Hematopoietic multipotent progenitor cell (in vitro differentiated cells): ENCODE data around the gene RNF8. TPM values are rescaled to one million over a fixed set of nuclear protein-coding genes. Genes with fewer than 3 reads are reported as not detected.
"Not testable (repeated sequence)": the region's sequence is repeated elsewhere in the genome, so short reads cannot be mapped to it uniquely, and the experiment has no call there.

Experiments used
- DNase-seq, 3 donors: peaks; one replicate each; pipeline ENCODE4 v3.0.0-alpha.2; 2011 to 2015; ENCODE audit warnings: low read depth in 2 of 3, low spot score in 2 of 3
- total RNA-seq: library from RNA; depleted of rRNA; stranded (reverse); fragments of >200 nt; gene quantifications from one replicate; pipeline ENCODE4 v1.2.3, GENCODE V29; 2012

RNF8 gene
- 16.4 TPM for total RNA-seq

- DNase-seq, result peak; percentile 50 to 90 (median 89)
These were observed at the start of gene RNF8 for GRCh38 chr6:37353761-37354525. TSS of gene RNF8 (plus strand) at chr6:37353983. CDS start at chr6:37354165, 182 bp downstream.

GRCh38 chr6:37304766-37305165, 49.0 kb upstream of the RNF8 start:
- no peak for DNase-seq

GRCh38 chr6:37305841-37306425, 47.9 kb upstream of the RNF8 start:
- DNase-seq, result no peak

GRCh38 chr6:37306624-37307222, 47.1 kb upstream of the RNF8 start:
- no peak for DNase-seq

- DNase-seq, result not testable (repeated sequence)
These were observed 46.3 kb upstream of the RNF8 start for GRCh38 chr6:37307484-37307883.

- DNase-seq, result no peak
These were observed 45.5 kb upstream of the RNF8 start for GRCh38 chr6:37308069-37308815.

GRCh38 chr6:37309046-37309445, 44.7 kb upstream of the RNF8 start:
- DNase-seq, result no peak

- DNase-seq, result no peak
These were observed 44.1 kb upstream of the RNF8 start for GRCh38 chr6:37309692-37310091.

GRCh38 chr6:37310966-37311365, 42.8 kb upstream of the RNF8 start:
- DNase-seq, result no peak

- peak in 1 of 3 donors; percentile 21 for DNase-seq
These were observed 41.9 kb upstream of the RNF8 start for GRCh38 chr6:37311741-37312473.

GRCh38 chr6:37313723-37314486, 39.9 kb upstream of the RNF8 start:
- no peak for DNase-seq

- DNase-seq, result peak in 2 of 3 donors; percentile 94 to 98
These were observed 39.2 kb upstream of the RNF8 start for GRCh38 chr6:37314487-37315156.

- DNase-seq, result no peak
These were observed 38.6 kb upstream of the RNF8 start for GRCh38 chr6:37315157-37315515.

- DNase-seq, result no peak
These were observed 37.7 kb upstream of the RNF8 start for GRCh38 chr6:37316071-37316470.

GRCh38 chr6:37317312-37318038, 36.3 kb upstream of the RNF8 start:
- no peak for DNase-seq

GRCh38 chr6:37319156-37319555, 34.6 kb upstream of the RNF8 start:
- DNase-seq, result no peak

- DNase-seq, result peak in 1 of 3 donors; percentile 49
These were observed 33.8 kb upstream of the RNF8 start for GRCh38 chr6:37319856-37320480.

- DNase-seq, result no peak
These were observed 33.1 kb upstream of the RNF8 start for GRCh38 chr6:37320646-37321045.
